ENCODE results near the gene C19orf53.

Gene C19orf53

GRCh38 chr19:13796301-13797057 is 22.2 kb downstream of the C19orf53 start:
- no peak for FAIRE-seq

- no peak for FAIRE-seq
Observed at GRCh38 chr19:13797058-13797440, 22.8 kb downstream of the C19orf53 start.

GRCh38 chr19:13797870-13798269 is 23.6 kb downstream of the C19orf53 start:
- no peak for FAIRE-seq

- no peak for FAIRE-seq
Observed at GRCh38 chr19:13799669-13800068, 25.4 kb downstream of the C19orf53 start.

DNA sequence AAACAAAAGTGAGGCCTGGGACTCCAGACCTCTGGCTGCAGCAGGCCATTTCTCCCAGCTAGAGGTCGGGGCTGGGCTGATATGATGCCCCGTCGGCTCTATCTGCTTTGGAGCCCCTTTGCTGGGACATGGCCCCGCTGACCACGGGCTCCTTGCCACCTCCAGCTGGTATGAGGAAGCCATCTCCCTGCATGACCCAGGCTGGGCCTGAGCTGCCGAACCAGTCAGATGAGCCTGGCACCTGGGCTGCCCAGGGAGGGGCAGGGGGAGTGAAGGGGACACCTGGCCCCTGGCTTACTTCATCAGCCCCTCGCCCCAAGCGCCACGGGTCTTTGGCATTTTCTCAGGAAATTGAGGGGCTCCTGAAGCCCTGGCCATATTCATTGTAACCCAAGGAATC is 28.8 kb downstream of the C19orf53 start:
- FAIRE-seq: no peak

DNA sequence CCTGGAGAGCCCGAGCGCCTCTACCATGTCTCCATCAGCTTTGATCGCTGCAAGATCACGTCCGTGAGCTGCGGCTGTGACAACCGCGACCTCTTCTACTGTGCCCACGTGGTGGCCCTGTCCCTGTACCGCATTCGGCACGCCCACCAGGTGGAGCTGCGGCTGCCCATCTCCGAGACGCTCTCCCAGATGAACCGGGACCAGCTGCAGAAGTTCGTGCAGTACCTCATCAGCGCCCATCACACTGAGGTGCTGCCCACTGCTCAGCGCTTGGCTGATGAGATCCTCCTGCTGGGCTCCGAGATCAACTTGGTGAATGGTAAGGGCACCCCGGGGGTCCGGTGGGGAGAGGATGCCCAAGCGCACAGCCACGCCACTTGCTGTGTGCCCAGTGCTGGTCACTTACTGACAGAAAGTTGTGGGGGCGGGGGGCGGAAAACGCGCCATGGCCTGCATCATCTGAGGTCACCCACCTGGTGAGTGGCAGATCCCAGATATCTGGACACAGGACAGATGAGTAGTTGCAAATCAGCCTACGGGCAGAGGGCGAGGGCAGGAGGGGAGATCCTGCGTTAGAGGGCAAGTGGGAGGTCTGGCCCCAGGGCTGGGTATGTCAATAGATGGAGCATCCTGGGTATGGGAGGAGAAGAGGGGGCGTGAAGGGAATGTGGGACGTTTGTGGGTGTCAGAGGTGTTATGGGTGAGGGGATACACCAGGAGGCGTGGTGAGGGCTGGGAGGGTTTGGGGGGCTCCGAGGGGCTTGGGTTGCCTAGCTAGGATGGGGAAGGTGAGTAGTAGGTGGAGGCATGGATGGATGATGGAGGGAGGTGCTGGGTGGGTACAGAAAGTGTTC is 30.8 kb downstream of the C19orf53 start:
- no peak for FAIRE-seq

- no peak for FAIRE-seq
Observed at GRCh38 chr19:13806728-13807127, 32.5 kb downstream of the C19orf53 start.

DNA sequence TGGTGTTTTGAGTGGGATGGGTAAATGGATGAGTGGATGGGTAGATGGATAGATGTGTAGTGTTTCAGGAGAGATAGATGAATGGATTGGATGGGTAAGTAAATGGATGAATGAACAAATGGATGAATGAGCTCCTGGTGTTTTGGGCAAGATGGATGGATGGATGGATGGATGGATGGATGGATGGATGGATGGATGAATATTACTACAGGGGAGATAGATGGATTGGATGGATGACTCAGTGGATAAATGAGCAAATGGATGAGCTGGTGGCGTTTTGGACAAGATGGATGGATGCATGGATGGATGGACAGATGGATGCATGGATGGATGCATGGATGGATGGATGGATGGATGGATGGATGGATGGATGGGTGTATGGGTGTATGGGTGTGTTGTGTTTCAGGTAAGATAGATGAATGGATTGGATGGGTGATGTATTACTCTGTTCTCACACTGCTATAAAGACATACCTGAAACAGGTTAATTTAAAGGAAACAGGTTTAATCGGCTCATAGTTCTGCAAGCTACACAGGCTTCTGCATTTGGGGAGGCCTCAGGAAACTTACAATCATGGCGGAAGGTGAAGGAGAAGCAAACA is 33.3 kb downstream of the C19orf53 start:
- FAIRE-seq: no peak

- no peak for FAIRE-seq
Observed at GRCh38 chr19:13808856-13809255, 34.6 kb downstream of the C19orf53 start.

GRCh38 chr19:13812544-13812943 is 38.3 kb downstream of the C19orf53 start:
- FAIRE-seq: no peak

- no peak for FAIRE-seq
Observed at GRCh38 chr19:13813147-13813546, 38.9 kb downstream of the C19orf53 start.

DNA sequence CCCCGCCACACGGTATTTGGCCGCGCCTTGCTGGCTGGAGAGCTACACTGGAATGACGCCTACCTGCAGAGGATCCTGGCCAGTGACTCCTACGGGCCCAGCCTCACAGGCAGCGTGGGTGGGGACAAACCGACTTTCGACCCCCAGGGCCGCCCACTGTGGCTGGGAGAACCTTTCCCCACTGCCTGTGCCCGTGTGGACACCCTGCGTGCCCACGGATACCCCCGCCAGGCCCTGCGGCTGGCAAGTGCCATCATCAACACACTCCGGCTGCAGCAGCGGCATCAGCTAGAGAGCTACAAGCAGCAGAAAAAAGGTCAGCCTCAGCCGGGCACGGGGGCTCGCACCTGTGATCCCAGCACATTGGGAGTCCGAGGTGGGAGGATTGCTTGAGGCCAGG is 40.3 kb downstream of the C19orf53 start:
- no peak for FAIRE-seq

- FAIRE-seq: no peak
Observed at GRCh38 chr19:13817018-13817614, 42.9 kb downstream of the C19orf53 start.

GRCh38 chr19:13817615-13818371 is 43.5 kb downstream of the C19orf53 start:
- no peak for FAIRE-seq

GRCh38 chr19:13819238-13819637 is 45.0 kb downstream of the C19orf53 start:
- no peak for FAIRE-seq

GRCh38 chr19:13821292-13821691 is 47.0 kb downstream of the C19orf53 start:
- no peak for FAIRE-seq

GRCh38 chr19:13823256-13823655 is 49.0 kb downstream of the C19orf53 start:
- FAIRE-seq: no peak

- no peak for FAIRE-seq
Observed at GRCh38 chr19:13823901-13824300, 49.6 kb downstream of the C19orf53 start.

DNA sequence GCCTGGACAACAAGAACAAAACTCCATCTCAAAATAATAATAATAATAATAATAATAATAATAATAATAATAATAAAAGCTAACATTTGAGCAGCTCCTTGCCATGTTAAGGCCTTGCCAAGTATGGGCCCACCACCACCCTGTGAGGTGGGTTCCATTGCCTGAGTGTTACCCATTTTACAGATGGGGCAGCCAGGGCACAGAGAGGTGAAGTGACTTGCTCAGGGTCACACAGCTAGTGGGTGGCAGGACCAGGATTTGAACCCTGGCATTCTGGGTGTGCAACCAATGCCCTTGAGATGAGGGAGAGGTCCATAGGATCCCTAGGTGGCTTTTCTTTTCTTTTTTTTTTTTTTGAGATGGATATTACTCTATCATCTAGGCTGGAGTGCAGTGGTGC is 50.4 kb downstream of the C19orf53 start:
- FAIRE-seq: no peak

DNA sequence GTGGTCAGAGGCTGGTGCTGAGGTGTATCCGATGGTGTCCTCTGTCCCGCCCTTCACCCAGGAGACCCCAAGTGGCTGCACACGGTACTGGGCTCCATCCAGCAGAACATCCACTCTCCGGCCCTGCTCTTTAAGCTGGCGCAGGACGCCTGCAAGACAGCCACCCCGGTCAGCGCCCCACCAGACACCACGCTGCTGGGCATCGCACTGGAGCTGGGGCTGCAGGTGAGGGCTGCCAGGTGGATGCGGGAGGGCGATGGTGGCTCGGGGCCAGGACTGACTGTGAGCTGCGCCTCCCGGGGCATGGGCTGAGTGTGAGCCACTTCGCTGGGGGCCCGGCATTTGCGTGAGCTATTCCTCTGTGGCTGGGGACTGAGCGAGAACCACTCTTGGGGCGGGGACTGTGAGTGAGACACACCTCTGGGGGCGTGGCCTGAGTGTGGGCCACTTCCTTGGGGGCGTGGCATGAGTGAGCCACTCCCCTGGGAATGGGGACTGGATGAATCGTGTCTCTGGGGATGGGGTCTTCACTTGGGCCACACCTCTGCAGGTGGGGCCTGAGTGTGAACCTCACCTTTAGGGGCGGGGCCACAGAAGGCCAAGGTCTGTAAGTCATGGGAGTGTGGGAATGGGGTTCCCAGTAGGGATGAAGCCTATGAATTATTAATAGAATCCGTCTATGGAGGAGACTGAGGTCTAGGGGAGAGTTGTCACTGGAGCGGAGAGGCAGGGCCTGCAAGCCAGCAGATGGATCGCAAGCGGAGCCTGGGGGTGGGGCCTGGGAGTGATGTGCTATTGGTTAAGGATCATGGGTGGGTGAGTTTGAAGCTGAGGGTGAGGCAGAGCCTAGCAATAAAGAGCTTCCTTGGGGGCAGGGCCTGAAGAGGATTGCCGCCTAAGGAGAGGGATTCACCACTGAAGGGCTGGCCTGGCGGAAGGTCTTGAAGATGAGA is 51.5 kb downstream of the C19orf53 start:
- no peak for FAIRE-seq

GRCh38 chr19:13826652-13827235 is 52.5 kb downstream of the C19orf53 start:
- no peak for FAIRE-seq

Measured in colon (tissue), 2 donors.